ENCODE results near the gene CDCP2.

The CDCP2 gene

GRCh38 chr1:54135436-54136120 lies 17.2 kb downstream of the CDCP2 start:
- no peak for FAIRE-seq

- FAIRE-seq, result no peak
Measured at GRCh38 chr1:54134295-54134694, 18.5 kb downstream of the CDCP2 start.

- no peak for FAIRE-seq
Measured at GRCh38 chr1:54132495-54132894, 20.3 kb downstream of the CDCP2 start.

- FAIRE-seq, result no peak
Measured at GRCh38 chr1:54131419-54131818, 21.4 kb downstream of the CDCP2 start.

GRCh38 chr1:54129858-54130257 lies 22.9 kb downstream of the CDCP2 start:
- no peak for FAIRE-seq

- FAIRE-seq, result no peak
Measured at GRCh38 chr1:54127594-54128300, 25.1 kb downstream of the CDCP2 start.

- no peak for FAIRE-seq
Measured at GRCh38 chr1:54126271-54126815, 26.5 kb downstream of the CDCP2 start.

- FAIRE-seq, result no peak
Measured at GRCh38 chr1:54125386-54126070, 27.3 kb downstream of the CDCP2 start.

- FAIRE-seq, result no peak
Measured at GRCh38 chr1:54124906-54125305, 27.9 kb downstream of the CDCP2 start.

- no peak for FAIRE-seq
Measured at GRCh38 chr1:54124472-54124871, 28.3 kb downstream of the CDCP2 start.

GRCh38 chr1:54122992-54123391 lies 29.8 kb downstream of the CDCP2 start:
- FAIRE-seq, result no peak

GRCh38 chr1:54122135-54122751 lies 30.6 kb downstream of the CDCP2 start:
- no peak for FAIRE-seq

- FAIRE-seq, result no peak
Measured at GRCh38 chr1:54121482-54122134, 31.2 kb downstream of the CDCP2 start.

- FAIRE-seq, result no peak
Measured at GRCh38 chr1:54120698-54121481, 31.9 kb downstream of the CDCP2 start.

- no peak for FAIRE-seq
Measured at GRCh38 chr1:54120018-54120697, 32.6 kb downstream of the CDCP2 start.

- FAIRE-seq, result no peak
Measured at GRCh38 chr1:54118704-54119103, 34.1 kb downstream of the CDCP2 start.

GRCh38 chr1:54117815-54118563 lies 34.8 kb downstream of the CDCP2 start:
- FAIRE-seq, result no peak

- FAIRE-seq, result no peak
Measured at GRCh38 chr1:54115520-54115919, 37.3 kb downstream of the CDCP2 start.

GRCh38 chr1:54114955-54115354 lies 37.8 kb downstream of the CDCP2 start:
- FAIRE-seq, result no peak

- no peak for FAIRE-seq
Measured at GRCh38 chr1:54114001-54114400, 38.8 kb downstream of the CDCP2 start.
